HEK293T (cell line): ENCODE results near the gene FUCA2.

Experiments used
- ARNT ChIP-seq: fragments of 450-650 bp; IDR thresholded peaks from 2 replicates; pipeline ENCODE4 v1.6.1; 2017; ENCODE audit warnings: mild to moderate bottlenecking
- CTBP1 ChIP-seq: fragments of 450-650 bp; IDR thresholded peaks from 2 replicates; pipeline ENCODE4 v1.6.1; 2016; ENCODE audit warnings: borderline replicate concordance
- ELF4 ChIP-seq: fragments of 450-650 bp; IDR thresholded peaks from 2 replicates; pipeline ENCODE4 v1.6.1; 2017; ENCODE audit warnings: antibody characterized with exemption
- FOXA1 ChIP-seq: fragments of 450-650 bp; IDR thresholded peaks from 2 replicates; pipeline ENCODE4 v1.6.1; 2016; ENCODE audit warnings: mild to moderate bottlenecking
- SP1 ChIP-seq: fragments of 450-650 bp; IDR thresholded peaks from 2 replicates; pipeline ENCODE4 v1.6.1; 2017
- SUZ12 ChIP-seq: fragments of 450-650 bp; IDR thresholded peaks from 2 replicates; pipeline ENCODE4 v1.6.1; 2016; ENCODE audit warnings: mild to moderate bottlenecking

DNA sequence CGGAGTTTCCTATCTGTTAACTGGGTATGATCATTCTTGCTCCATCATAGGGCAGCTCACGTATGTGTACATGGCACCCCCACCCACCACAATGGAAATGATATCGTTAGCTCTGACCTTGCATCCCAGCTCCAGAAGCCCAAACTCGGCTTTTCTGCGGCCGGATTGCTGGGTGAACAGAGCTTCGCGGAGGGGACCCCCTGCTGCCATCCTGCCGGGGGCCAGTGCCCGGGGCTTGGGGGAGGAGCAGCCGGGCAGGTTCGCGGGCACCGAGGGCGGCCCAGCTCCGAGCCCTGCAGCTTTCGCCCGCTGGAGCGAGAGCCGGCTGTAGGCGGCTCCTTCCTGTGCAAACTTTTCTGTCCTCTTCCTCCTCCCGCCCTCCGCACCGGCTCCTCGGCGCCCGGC, 24.9 kb upstream of the FUCA2 start:
- no peak for TF ChIP-seq SUZ12
- TF ChIP-seq FOXA1, result no peak
- no peak for TF ChIP-seq CTBP1
- TF ChIP-seq SP1, result no peak
- no peak for TF ChIP-seq ARNT
- TF ChIP-seq ELF4, result no peak
